Measurements from ENCODE around the gene SCUBE2.

SCUBE2 gene

DNA sequence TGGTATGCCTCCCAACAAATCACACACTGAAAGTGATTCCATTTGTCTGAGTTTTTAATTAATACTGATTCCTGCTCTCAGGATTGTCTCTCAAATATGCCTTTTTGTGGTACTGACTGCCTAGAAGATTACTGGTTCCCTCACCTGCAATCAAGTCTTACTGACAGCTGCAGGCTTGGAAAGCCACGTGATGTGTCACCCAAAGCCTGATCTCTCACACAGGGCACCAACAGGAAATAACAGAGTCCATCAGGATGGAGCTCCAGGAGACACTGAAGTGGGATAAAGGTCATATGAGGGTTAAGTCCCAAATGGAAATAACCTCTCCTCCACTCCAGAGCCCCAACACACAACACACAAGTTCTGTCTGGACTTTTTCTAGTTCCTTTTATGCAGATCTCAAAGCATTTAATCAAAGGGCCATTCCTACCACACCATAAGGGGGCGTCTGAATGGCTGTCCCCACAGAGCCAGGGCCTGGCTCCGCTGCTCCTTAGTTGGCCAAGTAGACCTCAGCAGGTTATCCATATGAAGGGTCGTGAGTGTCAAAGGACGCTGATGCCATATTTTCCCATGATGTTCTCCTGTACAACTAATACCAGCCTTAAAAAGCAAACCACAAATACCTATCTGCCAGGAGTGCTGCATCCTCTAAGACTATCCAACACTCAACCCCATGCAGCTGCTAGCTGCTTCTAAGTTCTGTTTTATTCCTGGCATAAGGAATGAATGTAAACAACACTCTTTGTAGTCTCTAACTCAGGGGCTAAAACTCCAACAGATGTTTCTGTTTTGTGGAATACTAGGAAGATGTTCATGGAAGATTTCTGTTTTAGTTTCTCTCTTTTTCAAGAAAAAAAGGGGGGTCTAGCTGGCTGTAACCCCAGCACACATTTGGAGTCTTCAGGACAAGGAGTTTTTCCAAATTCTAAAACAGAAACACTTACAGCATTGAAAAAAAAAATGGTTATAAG is 13.0 kb downstream of the SCUBE2 start:
- H4K20me1 ChIP-seq (ENCODE audit: insufficient read depth): no peaks in the 10 kb centered on the region
- no peak overlapping the region for H3K4me2 ChIP-seq
- TF ChIP-seq CTCF (conservative IDR thresholded peaks at IDR 0.05; ENCODE audit: low read depth, low read length): no peak
- H3K27me3 ChIP-seq (ENCODE audit: insufficient read depth, low read depth): no peaks in the 10 kb centered on the region
- no peaks in the 10 kb centered on the region for H3K4me1 ChIP-seq (ENCODE audit: low read depth, poor library complexity, severe bottlenecking)
- no peak overlapping the region for H2AFZ ChIP-seq (ENCODE audit: low read depth)
- no peak overlapping the region for H3K9ac ChIP-seq
- H3K27ac ChIP-seq: no peak overlapping the region
- no peak overlapping the region for H3K4me3 ChIP-seq (IDR thresholded peaks at IDR 0.05; ENCODE audit: insufficient read depth, low read depth, low read length)
- H3K79me2 ChIP-seq (ENCODE audit: insufficient read depth, low read depth): no peaks in the 10 kb centered on the region
- H3K36me3 ChIP-seq (ENCODE audit: insufficient read depth): no peaks in the 10 kb centered on the region

DNA sequence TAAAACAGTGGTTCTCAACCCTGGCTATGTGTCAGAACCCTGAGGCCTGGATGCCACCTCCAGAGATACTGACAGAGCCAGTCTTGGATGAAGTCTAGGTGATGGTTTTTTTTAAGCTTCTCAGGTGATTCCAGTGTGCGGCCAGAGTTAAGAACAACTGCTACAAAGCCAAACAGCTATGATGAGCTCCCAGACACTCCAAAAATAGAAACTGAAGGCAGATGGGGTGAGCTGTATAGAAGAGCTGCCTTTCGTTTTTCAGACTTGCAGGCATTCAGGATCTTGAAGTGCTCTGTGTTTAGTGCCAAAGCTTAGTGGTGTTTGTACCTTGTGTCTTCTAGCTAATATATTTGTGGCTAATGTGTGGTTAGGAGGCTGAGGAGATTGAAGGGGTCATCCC is 14.2 kb downstream of the SCUBE2 start:
- Histone ChIP-seq H3K4me2 (no peak overlapping the region), H3K4me3 (IDR thresholded peaks at IDR 0.05; ENCODE audit: insufficient read depth, low read depth, low read length) (no peak overlapping the region), H3K79me2 (ENCODE audit: insufficient read depth, low read depth) (no peaks in the 10 kb centered on the region), H3K9ac (no peak overlapping the region), H3K27ac (no peak overlapping the region), H3K4me1 (ENCODE audit: low read depth, poor library complexity, severe bottlenecking) (no peaks in the 10 kb centered on the region), H2AFZ (ENCODE audit: low read depth) (no peak overlapping the region), H4K20me1 (ENCODE audit: insufficient read depth) (no peaks in the 10 kb centered on the region), H3K27me3 (ENCODE audit: insufficient read depth, low read depth) (no peaks in the 10 kb centered on the region), H3K36me3 (ENCODE audit: insufficient read depth) (no peaks in the 10 kb centered on the region)
- TF ChIP-seq CTCF (conservative IDR thresholded peaks at IDR 0.05; ENCODE audit: low read depth, low read length): no peak

GRCh38 chr11:9076661-9077060 is 14.7 kb downstream of the SCUBE2 start:
- Histone ChIP-seq H3K27me3 (ENCODE audit: insufficient read depth, low read depth) (no peaks in the 10 kb centered on the region), H2AFZ (ENCODE audit: low read depth) (no peak overlapping the region)
- no peak for TF ChIP-seq CTCF (conservative IDR thresholded peaks at IDR 0.05; ENCODE audit: low read depth, low read length)

GRCh38 chr11:9076046-9076445 is 15.4 kb downstream of the SCUBE2 start:
- H3K79me2 ChIP-seq (ENCODE audit: insufficient read depth, low read depth): no peaks in the 10 kb centered on the region
- H3K4me3 ChIP-seq (IDR thresholded peaks at IDR 0.05; ENCODE audit: insufficient read depth, low read depth, low read length): no peak overlapping the region
- H3K27me3 ChIP-seq (ENCODE audit: insufficient read depth, low read depth): no peaks in the 10 kb centered on the region
- no peak for TF ChIP-seq CTCF (conservative IDR thresholded peaks at IDR 0.05; ENCODE audit: low read depth, low read length)
- H3K36me3 ChIP-seq (ENCODE audit: insufficient read depth): no peaks in the 10 kb centered on the region
- H2AFZ ChIP-seq (ENCODE audit: low read depth): no peak overlapping the region
- no peaks in the 10 kb centered on the region for H3K4me1 ChIP-seq (ENCODE audit: low read depth, poor library complexity, severe bottlenecking)
- no peak overlapping the region for H3K27ac ChIP-seq
- H3K4me2 ChIP-seq: no peak overlapping the region
- H4K20me1 ChIP-seq (ENCODE audit: insufficient read depth): no peaks in the 10 kb centered on the region
- no peak overlapping the region for H3K9ac ChIP-seq

More at GRCh38 chr11:9076661-9077060, 14.7 kb downstream of the SCUBE2 start:
- H3K4me1 ChIP-seq (ENCODE audit: low read depth, poor library complexity, severe bottlenecking): no peaks in the 10 kb centered on the region
- no peaks in the 10 kb centered on the region for H3K36me3 ChIP-seq (ENCODE audit: insufficient read depth)
- no peak overlapping the region for H3K4me2 ChIP-seq
- no peak overlapping the region for H3K4me3 ChIP-seq (IDR thresholded peaks at IDR 0.05; ENCODE audit: insufficient read depth, low read depth, low read length)
- H4K20me1 ChIP-seq (ENCODE audit: insufficient read depth): no peaks in the 10 kb centered on the region
- H3K79me2 ChIP-seq (ENCODE audit: insufficient read depth, low read depth): no peaks in the 10 kb centered on the region
- H3K9ac ChIP-seq: no peak overlapping the region
- H3K27ac ChIP-seq: no peak overlapping the region

Measured in KMS-11 (cell line).